B cell (primary cell): Measurements from ENCODE around the gene CRHR1. TPM values are rescaled to one million over a fixed set of nuclear protein-coding genes. Genes with fewer than 3 reads are reported as not detected.

ENCODE experiments used
- ATAC-seq: fragments of 200-7000 bp; cut with Tn5 transposase; one replicate; pipeline ENCODE4 v1.10.0; 2021; ENCODE audit warnings: low read depth, mild to moderate bottlenecking, moderate number of reproducible peaks, moderate library complexity
- CTCF ChIA-PET: fragments of 350-600 bp; sonication (Branson Sonifier 250); formaldehyde crosslinking; loops from one replicate; lab custom pipeline; 2021; ENCODE audit warnings: antibody characterized with exemption, inconsistent platforms; lab: Charles Lee
- POLR2A ChIA-PET: fragments of 350-600 bp; sonication (Branson Sonifier 250); formaldehyde crosslinking; loops from one replicate; lab custom pipeline; 2021; ENCODE audit warnings: antibody characterized with exemption; lab: Charles Lee
- DNase-seq: peaks from one replicate; pipeline ENCODE4 v3.0.0; 2013
- H2AFZ ChIP-seq: 2 replicates; pipeline ENCODE4 v1.6.1; 2012; ENCODE audit warnings: mild to moderate bottlenecking, low read depth, low read length; ENCODE audit not compliant: insufficient read depth, poor library complexity, severe bottlenecking
- H3K27ac ChIP-seq, 2 donors: 1 replicate in 1 of 2; 2 replicates in 1 of 2; pipeline ENCODE4 v1.5.1; 2012 to 2013; ENCODE audit warnings: low read length in 2 of 2, mild to moderate bottlenecking in 2 of 2, moderate library complexity in 1 of 2
- H3K27me3 ChIP-seq, 4 experiments: fragments of 200-600 bp in 1 of 4; sonication (generic) in 1 of 4; replicated peaks in 1 of 4; 1 replicate in 2 of 4; 2 replicates in 2 of 4; pipeline versions ENCODE4 v1.6.1 to v1.7.0; 2013 to 2016; ENCODE audit warnings: low read length in 3 of 4, mild to moderate bottlenecking in 2 of 4, mixed read lengths in 1 of 4, moderate library complexity in 1 of 4; ENCODE audit not compliant: insufficient read depth in 4 of 4, control insufficient read depth in 3 of 4; ENCODE audit errors: control extremely low read depth in 1 of 4
- H3K36me3 ChIP-seq, 2 experiments: replicated peaks in 1 of 2; 1 replicate in 1 of 2; 2 replicates in 1 of 2; pipeline versions ENCODE4 v1.6.1 to v1.7.1; 2013; ENCODE audit warnings: low read length in 1 of 2; ENCODE audit not compliant: insufficient read depth in 2 of 2, control insufficient read depth in 1 of 2; ENCODE audit errors: control extremely low read depth in 1 of 2, extremely low read depth in 1 of 2
- H3K4me1 ChIP-seq, 2 donors: fragments of 200-600 bp in 1 of 2; sonication (generic) in 1 of 2; 1 replicate in 1 of 2; 2 replicates in 1 of 2; pipeline versions ENCODE4 v1.5.1 to v1.6.1; 2013 to 2017; ENCODE audit warnings: low read length in 2 of 2; ENCODE audit not compliant: control insufficient read depth in 2 of 2, insufficient read depth in 2 of 2
- H3K4me2 ChIP-seq: replicated peaks from 2 replicates; pipeline ENCODE3; 2012; ENCODE audit warnings: mild to moderate bottlenecking, low read depth, low read length; ENCODE audit not compliant: poor library complexity, severe bottlenecking
- H3K4me3 ChIP-seq, 5 experiments: fragments of 200-600 bp in 1 of 5; sonication (generic) in 1 of 5; 1 replicate in 3 of 5; 2 replicates in 2 of 5; pipeline versions ENCODE4 v1.5.1 to v1.7.0; 2011 to 2016; ENCODE audit warnings: low read length in 4 of 5, mild to moderate bottlenecking in 4 of 5, low read depth in 2 of 5, control low read depth in 1 of 5, moderate library complexity in 1 of 5; ENCODE audit not compliant: insufficient read depth in 1 of 5; ENCODE audit errors: control extremely low read depth in 1 of 5, extremely low read depth in 1 of 5
- H3K79me2 ChIP-seq: fragments of 200-600 bp; sonication (generic); one replicate; pipeline ENCODE4 v1.6.0; 2016; ENCODE audit warnings: low read length; ENCODE audit not compliant: control insufficient read depth, insufficient read depth
- H3K9ac ChIP-seq: fragments of 200-600 bp; sonication (generic); 2 replicates; pipeline ENCODE4 v1.6.1; 2017; ENCODE audit warnings: mild to moderate bottlenecking, low read length, moderate library complexity
- H3K9me3 ChIP-seq, 3 donors: one replicate each; pipeline versions ENCODE4 v1.6.1 to v1.7.1; 2013; ENCODE audit warnings: low read length in 2 of 3; ENCODE audit not compliant: control insufficient read depth in 2 of 3, insufficient read depth in 1 of 3; ENCODE audit errors: control extremely low read depth in 1 of 3
- H4K20me1 ChIP-seq: 2 replicates; pipeline ENCODE4 v1.6.0; 2012; ENCODE audit warnings: mild to moderate bottlenecking, low read length; ENCODE audit not compliant: insufficient read depth, control insufficient read depth, poor library complexity, severe bottlenecking
- H3K27ac Mint-ChIP-seq: one replicate; pipeline ENCODE4 v1.8.0; 2021; ENCODE audit warnings: mixed read lengths
- H3K27me3 Mint-ChIP-seq: one replicate; pipeline ENCODE4 v1.8.0; 2021; ENCODE audit warnings: mixed read lengths
- H3K4me1 Mint-ChIP-seq: one replicate; pipeline ENCODE4 v1.8.0; 2021; ENCODE audit warnings: mixed read lengths
- H3K4me3 Mint-ChIP-seq: one replicate; pipeline ENCODE4 v1.8.0; 2021; ENCODE audit warnings: mixed read lengths
- H3K9me3 Mint-ChIP-seq: one replicate; pipeline ENCODE4 v1.8.0; 2022; ENCODE audit warnings: mixed read lengths; ENCODE audit not compliant: insufficient read depth
- EZH2 ChIP-seq: IDR thresholded peaks from 2 replicates; pipeline ENCODE4 v1.6.1; 2012; ENCODE audit warnings: borderline replicate concordance, low read depth, mild to moderate bottlenecking, moderate library complexity, low read length; ENCODE audit not compliant: insufficient read depth, poor library complexity, severe bottlenecking
- WGBS: methylation state at CpG from one replicate; pipeline ENCODE4 v1.1.5; 2013; ENCODE audit warnings: missing lambda C conversion rate; ENCODE audit not compliant: insufficient coverage; 5-methylcytosine and 5-hydroxymethylcytosine counted together
- intact Hi-C: fragments of 100-400 bp; cut with micrococcal nuclease; formaldehyde crosslinking; loops from one replicate; pipeline ENCODE4 v1.10.0; 2022
- polyA plus RNA-seq: library from polyadenylated mRNA; depleted of rRNA; stranded (reverse); fragments of >200 nt; gene quantifications from 2 replicates; pipeline ENCODE4 v1.2.3, GENCODE V29; 2012
- total RNA-seq, 2 donors: library from RNA; stranded (reverse); fragments of 120-200 nt in 1 of 2; gene quantifications; 1 replicate in 1 of 2; 2 replicates in 1 of 2; pipeline versions ENCODE4 v1.2.3 to v1.2.4, GENCODE V29; 2013 to 2022
- TF ChIP-seq, protein P1 (sequence below): fragments of 200-600 bp; IDR thresholded peaks from one replicate; pipeline ENCODE4 v1.8.0; 2022; ENCODE audit warnings: antibody characterized with exemption, mild to moderate bottlenecking

The CRHR1 gene
- total and polyA plus RNA-seq, 2 donors (not counting 1 experiment from before 2014, with no cell fraction given), result not detected

DNA sequence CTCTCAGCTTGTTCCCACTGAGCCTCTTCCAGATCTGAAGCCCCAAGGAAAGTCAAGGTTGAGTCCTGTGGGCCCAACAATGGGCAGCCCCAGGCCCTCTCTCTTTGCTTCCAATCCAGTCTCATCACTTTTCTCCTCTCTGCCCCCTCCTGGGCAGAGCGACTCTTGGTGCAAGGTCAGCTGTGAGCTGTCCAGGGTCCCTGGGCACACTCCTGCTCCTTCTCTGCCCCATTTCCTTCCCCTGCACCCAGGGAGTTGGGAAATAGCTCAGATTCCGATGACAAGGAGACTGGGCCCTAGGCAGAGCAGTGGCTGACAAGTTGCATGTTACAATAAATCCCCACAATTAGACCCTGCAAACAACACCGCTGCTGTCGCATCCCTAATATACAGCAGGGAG is 16.1 kb upstream of the CRHR1 start:
- intact Hi-C loops, result no loop called here
- H3K4me3 ChIP-seq, result no peak overlapping the region
- H3K9ac ChIP-seq, result no peak overlapping the region
- TF ChIP-seq EZH2, result no peak
- no peak overlapping the region for H2AFZ ChIP-seq
- peaks cover 0 to 27% (median 0%) of the 10 kb centered on the region in 4 experiments for H3K27me3 ChIP-seq
- WGBS, result 72% methylated on average over 4 of the region's 4 CpGs
- Mint-ChIP-seq H3K4me1 (no peaks in the 10 kb centered on the region), H3K4me3 (no peak overlapping the region), H3K9me3 (no peaks in the 10 kb centered on the region), H3K27ac (no peak overlapping the region), H3K27me3 (peaks cover 58% of the 10 kb centered on the region)
- H3K36me3 ChIP-seq, result no peaks in the 10 kb centered on the region
- H3K9me3 ChIP-seq, result no peaks in the 10 kb centered on the region
- H3K27ac ChIP-seq, result no peak overlapping the region
- ATAC-seq (no peak), DNase-seq (no peak)
- no peak overlapping the region for H3K4me2 ChIP-seq
- H3K4me1 ChIP-seq, result no peaks in the 10 kb centered on the region
- ChIA-PET POLR2A (no interaction called here), CTCF (no interaction called here)
- H4K20me1 ChIP-seq, result no peaks in the 10 kb centered on the region
- no peaks in the 10 kb centered on the region for H3K79me2 ChIP-seq

DNA sequence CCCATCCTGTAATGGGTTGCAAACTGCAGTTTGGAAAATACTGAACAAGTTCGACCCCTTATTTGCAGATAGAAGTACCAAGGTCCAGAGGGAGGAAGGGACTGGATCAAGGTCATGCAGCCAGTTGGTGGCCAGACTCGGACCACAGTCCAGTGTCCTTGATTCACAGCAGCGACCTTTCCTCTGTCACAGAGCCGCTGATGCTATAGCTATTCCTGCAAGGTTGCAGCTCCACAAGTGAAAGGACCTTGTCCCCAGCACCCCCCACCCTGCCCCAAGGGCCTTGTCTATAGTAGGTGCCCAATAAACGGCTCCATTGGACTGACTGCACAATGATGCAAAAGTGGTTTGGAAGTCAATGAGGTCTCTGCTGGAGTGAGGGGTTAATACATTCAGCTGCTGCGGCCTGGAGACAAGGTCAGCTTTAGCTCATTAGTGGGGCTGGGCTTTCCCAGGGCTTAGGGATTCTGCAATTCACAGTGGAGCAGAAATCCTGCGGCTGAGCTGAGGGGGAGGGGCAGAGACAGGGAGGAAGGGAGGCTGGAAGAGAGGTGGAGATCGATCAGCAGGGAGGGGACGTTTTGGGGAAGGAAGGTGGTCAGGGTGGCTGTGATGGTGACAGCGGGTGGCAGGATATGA is 13.4 kb upstream of the CRHR1 start:
- Histone ChIP-seq H3K4me1 (no peaks in the 10 kb centered on the region), H3K36me3 (no peaks in the 10 kb centered on the region), H4K20me1 (no peaks in the 10 kb centered on the region), H3K9me3 (peaks cover 0 to 3% (median 0%) of the 10 kb centered on the region in 3 donors), H3K4me2 (no peak overlapping the region), H3K27ac (no peak overlapping the region), H3K27me3 (peaks cover 0 to 24% (median 0%) of the 10 kb centered on the region in 4 experiments), H3K79me2 (no peaks in the 10 kb centered on the region), H3K9ac (no peak overlapping the region), H3K4me3 (no peak overlapping the region), H2AFZ (no peak overlapping the region)
- no peak overlapping the region for H3K4me3 Mint-ChIP-seq
- H3K4me1 Mint-ChIP-seq, result no peaks in the 10 kb centered on the region
- 47% methylated on average over 7 of the region's 10 CpGs for WGBS
- POLR2A ChIA-PET, result no interaction called here
- no peak for ATAC-seq
- no peak overlapping the region for H3K27ac Mint-ChIP-seq
- TF ChIP-seq EZH2, result no peak
- TF ChIP-seq, protein P1, sequence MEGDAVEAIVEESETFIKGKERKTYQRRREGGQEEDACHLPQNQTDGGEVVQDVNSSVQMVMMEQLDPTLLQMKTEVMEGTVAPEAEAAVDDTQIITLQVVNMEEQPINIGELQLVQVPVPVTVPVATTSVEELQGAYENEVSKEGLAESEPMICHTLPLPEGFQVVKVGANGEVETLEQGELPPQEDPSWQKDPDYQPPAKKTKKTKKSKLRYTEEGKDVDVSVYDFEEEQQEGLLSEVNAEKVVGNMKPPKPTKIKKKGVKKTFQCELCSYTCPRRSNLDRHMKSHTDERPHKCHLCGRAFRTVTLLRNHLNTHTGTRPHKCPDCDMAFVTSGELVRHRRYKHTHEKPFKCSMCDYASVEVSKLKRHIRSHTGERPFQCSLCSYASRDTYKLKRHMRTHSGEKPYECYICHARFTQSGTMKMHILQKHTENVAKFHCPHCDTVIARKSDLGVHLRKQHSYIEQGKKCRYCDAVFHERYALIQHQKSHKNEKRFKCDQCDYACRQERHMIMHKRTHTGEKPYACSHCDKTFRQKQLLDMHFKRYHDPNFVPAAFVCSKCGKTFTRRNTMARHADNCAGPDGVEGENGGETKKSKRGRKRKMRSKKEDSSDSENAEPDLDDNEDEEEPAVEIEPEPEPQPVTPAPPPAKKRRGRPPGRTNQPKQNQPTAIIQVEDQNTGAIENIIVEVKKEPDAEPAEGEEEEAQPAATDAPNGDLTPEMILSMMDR, result no peak
- peaks cover 59% of the 10 kb centered on the region for H3K27me3 Mint-ChIP-seq
- CTCF ChIA-PET, result no interaction called here
- peaks cover 2% of the 10 kb centered on the region for H3K9me3 Mint-ChIP-seq
- intact Hi-C loops, result no loop called here
- DNase-seq, result no peak
